Liver (tissue), 9 donors: ENCODE results near the gene CCDC88C. TPM values are rescaled to one million over a fixed set of nuclear protein-coding genes. Genes with fewer than 3 reads are reported as not detected.

Experiments used
- DNase-seq: peaks from one replicate; pipeline ENCODE4 v3.0.0-alpha.2; 2017; ENCODE audit warnings: low spot score
- H3K27ac ChIP-seq, 2 donors: one replicate each; pipeline ENCODE4 v1.7.0; 2013; ENCODE audit warnings: inconsistent platforms in 2 of 2, low read length in 2 of 2, control low read depth in 1 of 2, low read depth in 1 of 2, mild to moderate bottlenecking in 1 of 2
- H3K27me3 ChIP-seq, 4 donors: one replicate each; pipeline versions ENCODE4 v1.6.1 to v1.7.0; 2013; ENCODE audit warnings: low read length in 3 of 4, inconsistent platforms in 1 of 4, mild to moderate bottlenecking in 1 of 4, moderate library complexity in 1 of 4; ENCODE audit not compliant: control insufficient read depth in 4 of 4, insufficient read depth in 4 of 4
- H3K36me3 ChIP-seq, 4 donors: one replicate each; pipeline versions ENCODE4 v1.6.1 to v1.7.0; 2013; ENCODE audit warnings: low read length in 3 of 4, mild to moderate bottlenecking in 3 of 4, low read depth in 1 of 4, moderate library complexity in 1 of 4; ENCODE audit not compliant: control insufficient read depth in 4 of 4, insufficient read depth in 3 of 4
- H3K4me1 ChIP-seq, 4 donors: one replicate each; pipeline versions ENCODE4 v1.6.1 to v1.7.0; 2013; ENCODE audit warnings: low read length in 3 of 4, mild to moderate bottlenecking in 3 of 4, moderate library complexity in 1 of 4; ENCODE audit not compliant: control insufficient read depth in 4 of 4, insufficient read depth in 4 of 4
- H3K4me3 ChIP-seq, 3 donors: one replicate each; pipeline versions ENCODE4 v1.6.1 to v1.7.0; 2013; ENCODE audit warnings: low read length in 3 of 3, control low read depth in 1 of 3, low read depth in 1 of 3, mild to moderate bottlenecking in 1 of 3
- H3K9ac ChIP-seq, 2 donors: one replicate each; pipeline ENCODE4 v1.7.0; 2013; ENCODE audit warnings: low read length in 2 of 2, mild to moderate bottlenecking in 2 of 2, moderate library complexity in 2 of 2, control low read depth in 1 of 2, low read depth in 1 of 2
- H3K9me3 ChIP-seq, 4 donors: one replicate each; pipeline versions ENCODE4 v1.6.1 to v1.7.0; 2013; ENCODE audit warnings: low read length in 3 of 4; ENCODE audit not compliant: control insufficient read depth in 4 of 4
- ATF3 ChIP-seq: IDR thresholded peaks from 2 replicates; pipeline ENCODE4 v1.6.1; 2016; ENCODE audit warnings: antibody characterized with exemption
- CTCF ChIP-seq: fragments of 150-350 bp; IDR thresholded peaks from 2 replicates; pipeline ENCODE4 v1.5.1; 2017; ENCODE audit warnings: improper control_type of control experiment, low read depth, low read length; ENCODE audit not compliant: missing input control
- EGR1 ChIP-seq, 2 donors: IDR thresholded peaks; 2 replicates each; pipeline ENCODE4 v1.6.1; 2016 to 2018; ENCODE audit warnings: antibody characterized with exemption in 2 of 2, low read depth in 2 of 2
- FOXA1 ChIP-seq: IDR thresholded peaks from 2 replicates; pipeline ENCODE4 v1.6.1; 2016; ENCODE audit warnings: antibody characterized with exemption
- FOXA2 ChIP-seq: IDR thresholded peaks from 2 replicates; pipeline ENCODE4 v1.6.1; 2016; ENCODE audit warnings: antibody characterized with exemption
- GABPA ChIP-seq, 2 donors: IDR thresholded peaks in 1 of 2; conservative IDR thresholded peaks in 1 of 2; 2 replicates each; pipeline ENCODE4 v1.6.1; 2016; ENCODE audit warnings: antibody characterized with exemption in 2 of 2, mild to moderate bottlenecking in 1 of 2, moderate library complexity in 1 of 2
- HNF4A ChIP-seq, 2 donors: conservative IDR thresholded peaks; 2 replicates each; pipeline ENCODE4 v1.6.1; 2016; ENCODE audit warnings: antibody characterized with exemption in 2 of 2, mild to moderate bottlenecking in 2 of 2
- HNF4G ChIP-seq: IDR thresholded peaks from 2 replicates; pipeline ENCODE4 v1.6.1; 2016; ENCODE audit warnings: antibody characterized with exemption
- JUND ChIP-seq, 2 donors: IDR thresholded peaks; 2 replicates each; pipeline ENCODE4 v1.6.1; 2016; ENCODE audit warnings: antibody characterized with exemption in 2 of 2
- MAX ChIP-seq: IDR thresholded peaks from 2 replicates; pipeline ENCODE4 v1.6.1; 2016; ENCODE audit warnings: antibody characterized with exemption
- NR2F2 ChIP-seq: IDR thresholded peaks from 2 replicates; pipeline ENCODE4 v1.6.1; 2016; ENCODE audit warnings: antibody characterized with exemption
- RAD21 ChIP-seq, 2 donors: IDR thresholded peaks; 2 replicates each; pipeline ENCODE4 v1.6.1; 2016; ENCODE audit warnings: antibody characterized with exemption in 2 of 2, mild to moderate bottlenecking in 2 of 2
- REST ChIP-seq: IDR thresholded peaks from 2 replicates; pipeline ENCODE4 v1.6.1; 2016; ENCODE audit warnings: antibody characterized with exemption, mild to moderate bottlenecking
- RXRA ChIP-seq, 2 donors: IDR thresholded peaks; 2 replicates each; pipeline ENCODE4 v1.6.1; 2017 to 2018; ENCODE audit warnings: antibody characterized with exemption in 2 of 2, mild to moderate bottlenecking in 1 of 2
- SP1 ChIP-seq: IDR thresholded peaks from 2 replicates; pipeline ENCODE4 v1.6.1; 2018; ENCODE audit warnings: antibody characterized with exemption, mild to moderate bottlenecking
- TAF1 ChIP-seq: conservative IDR thresholded peaks from 2 replicates; pipeline ENCODE4 v1.6.1; 2016; ENCODE audit warnings: antibody characterized with exemption, mild to moderate bottlenecking
- YY1 ChIP-seq: IDR thresholded peaks from 2 replicates; pipeline ENCODE4 v1.6.1; 2016; ENCODE audit warnings: antibody characterized with exemption, mild to moderate bottlenecking
- ZBTB33 ChIP-seq: IDR thresholded peaks from 2 replicates; pipeline ENCODE4 v1.6.1; 2016; ENCODE audit warnings: antibody characterized with exemption
- WGBS: extraction: QIAGEN DNeasy Blood & Tissue Kit; methylation state at CpG from one replicate; pipeline ENCODE4 v1.1.7; 2013; 5-methylcytosine and 5-hydroxymethylcytosine counted together
- polyA plus RNA-seq, 2 donors: library from polyadenylated mRNA; stranded (reverse) in 1 of 2; unstranded in 1 of 2; fragments of 200-250 nt in 1 of 2; fragments of >200 nt in 1 of 2; fragmentation: Nextera tagmentation in 1 of 2; extraction: Ambion mirVana in 1 of 2; gene quantifications; one replicate each; pipeline versions ENCODE4 v1.2.1 to v1.2.3, GENCODE V29; 2013 to 2015
- total RNA-seq, 2 donors: library from RNA; depleted of rRNA; stranded (reverse); fragments of >200 nt; gene quantifications; one replicate each; pipeline ENCODE4 v1.2.3, GENCODE V29; 2014
- donor health status: healthy.
- donor health status: healthy.
- donor health status: healthy.
- donor health status: healthy.
- donor health status: healthy.

CCDC88C gene
- total and polyA plus RNA-seq, 4 donors = 1.3 to 10.8 (median 4.0) TPM

GRCh38 chr14:91243074-91243471 lies 174.5 kb downstream of the CCDC88C start:
- no peak overlapping the region for H3K27ac ChIP-seq
- H3K27me3 ChIP-seq = no peaks in the 10 kb centered on the region
- H3K4me1 ChIP-seq = no peaks in the 10 kb centered on the region
- no peaks in the 10 kb centered on the region for H3K36me3 ChIP-seq
- TF ChIP-seq REST (no peak), FOXA2 (no peak), RXRA (IDR thresholded peaks at IDR 0.05) (no peak), JUND (IDR thresholded peaks at IDR 0.05) (no peak), YY1 (no peak), CTCF (no peak), HNF4A (conservative IDR thresholded peaks at IDR 0.05) (no peak), ZBTB33 (no peak), TAF1 (no peak), RAD21 (IDR thresholded peaks at IDR 0.05) (no peak)
- WGBS = 84% methylated on average over 6 of the region's 6 CpGs
- DNase-seq = no peak
- H3K9ac ChIP-seq = peak overlapping the region in 1 of 2 donors; percentile 20
- no peaks in the 10 kb centered on the region for H3K9me3 ChIP-seq
- H3K4me3 ChIP-seq = no peak overlapping the region

- Histone ChIP-seq H3K27ac (no peak overlapping the region), H3K4me3 (no peak overlapping the region), H3K9me3 (no peaks in the 10 kb centered on the region), H3K27me3 (no peaks in the 10 kb centered on the region), H3K4me1 (no peaks in the 10 kb centered on the region), H3K9ac (peak overlapping the region in 1 of 2 donors; percentile 20), H3K36me3 (no peaks in the 10 kb centered on the region)
- no peak for DNase-seq
- WGBS = 77% methylated on average over 4 of the region's 4 CpGs
- no peak for TF ChIP-seq RXRA (IDR thresholded peaks at IDR 0.05)
- TF ChIP-seq RAD21 (IDR thresholded peaks at IDR 0.05) = no peak
- TF ChIP-seq SP1 = no peak
- TF ChIP-seq ATF3 = no peak
- no peak for TF ChIP-seq REST
- no peak for TF ChIP-seq EGR1 (IDR thresholded peaks at IDR 0.05; ENCODE audit: low read depth in 2 of 2)
- no peak for TF ChIP-seq CTCF
- no peak for TF ChIP-seq NR2F2
- TF ChIP-seq FOXA1 = no peak
- no peak for TF ChIP-seq HNF4G
- no peak for TF ChIP-seq MAX
- TF ChIP-seq JUND (IDR thresholded peaks at IDR 0.05) = no peak
- no peak for TF ChIP-seq TAF1
- no peak for TF ChIP-seq GABPA (IDR thresholded peaks at IDR 0.05 in 1 of 2, conservative IDR thresholded peaks at IDR 0.05 in 1 of 2)
- no peak for TF ChIP-seq YY1
- no peak for TF ChIP-seq HNF4A (conservative IDR thresholded peaks at IDR 0.05)
These were observed 175.0 kb downstream of the CCDC88C start for GRCh38 chr14:91242635-91243034.
